NCI-H2227 (cell line): ENCODE measurements around the gene STX1A.

Experiments
- DNase-seq: peaks from one replicate; lab custom pipeline; 2025; ENCODE audit not compliant: unreplicated experiment; lab: John Stamatoyannopoulos, UW

The STX1A gene

DNA sequence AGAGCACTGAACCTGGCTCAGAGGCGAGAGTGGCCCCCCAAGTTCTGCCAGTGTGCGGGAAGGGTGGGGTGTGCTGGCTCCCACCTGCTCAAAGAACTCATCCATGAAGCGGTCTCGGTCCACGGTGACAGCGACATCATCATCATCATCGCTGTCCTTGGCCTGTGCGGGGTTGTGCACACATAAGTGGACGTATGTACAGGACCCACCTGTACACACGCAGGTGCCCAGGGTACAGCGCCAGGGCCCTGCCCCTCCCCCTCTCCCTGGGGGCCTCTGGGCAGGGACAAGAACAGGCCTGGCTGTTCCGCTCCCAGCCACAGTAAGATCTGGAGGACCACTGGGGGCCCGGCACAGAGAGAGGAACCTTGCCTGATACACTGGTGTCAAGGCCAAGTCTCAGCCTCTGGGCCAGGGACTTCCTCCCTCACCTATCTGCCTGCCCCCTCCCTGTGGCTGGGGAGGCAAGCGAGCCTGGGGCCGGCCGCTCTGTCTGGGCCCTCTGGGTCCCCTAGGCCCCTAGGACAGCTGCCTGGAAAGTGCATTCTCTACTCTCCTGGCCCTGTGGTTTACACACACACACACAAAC is 10.4 kb downstream of the STX1A start:
- DNase-seq, result no peak

DNA sequence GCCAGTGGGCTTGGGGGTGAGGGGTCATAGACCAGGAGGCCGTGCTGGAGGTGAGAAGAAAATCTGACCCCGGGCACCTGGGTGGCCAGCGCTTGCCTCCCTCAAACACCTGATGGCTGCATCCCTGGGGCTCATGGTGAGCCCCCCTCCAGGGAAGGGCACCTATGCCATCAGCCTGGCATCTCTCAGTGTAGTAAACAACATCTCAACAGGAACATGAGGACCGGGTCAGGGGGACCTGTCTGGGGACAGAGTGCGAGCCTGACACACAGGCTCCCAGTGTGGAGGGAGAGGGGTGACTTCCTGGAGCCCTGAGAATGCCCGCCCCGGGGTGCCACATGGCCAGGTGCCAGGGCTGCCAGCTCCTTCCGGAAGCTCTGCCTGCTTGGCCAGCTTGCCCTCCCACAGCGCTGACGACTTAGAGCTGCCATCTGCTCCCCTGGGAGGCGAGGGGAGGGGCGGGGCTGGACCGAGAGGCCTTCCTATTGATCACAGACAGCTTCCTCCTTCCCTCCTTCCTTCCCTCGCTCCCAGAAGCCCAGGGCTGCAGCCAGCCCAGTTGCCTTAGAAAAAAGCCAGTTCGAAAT is 12.3 kb downstream of the STX1A start:
- no peak for DNase-seq

DNA sequence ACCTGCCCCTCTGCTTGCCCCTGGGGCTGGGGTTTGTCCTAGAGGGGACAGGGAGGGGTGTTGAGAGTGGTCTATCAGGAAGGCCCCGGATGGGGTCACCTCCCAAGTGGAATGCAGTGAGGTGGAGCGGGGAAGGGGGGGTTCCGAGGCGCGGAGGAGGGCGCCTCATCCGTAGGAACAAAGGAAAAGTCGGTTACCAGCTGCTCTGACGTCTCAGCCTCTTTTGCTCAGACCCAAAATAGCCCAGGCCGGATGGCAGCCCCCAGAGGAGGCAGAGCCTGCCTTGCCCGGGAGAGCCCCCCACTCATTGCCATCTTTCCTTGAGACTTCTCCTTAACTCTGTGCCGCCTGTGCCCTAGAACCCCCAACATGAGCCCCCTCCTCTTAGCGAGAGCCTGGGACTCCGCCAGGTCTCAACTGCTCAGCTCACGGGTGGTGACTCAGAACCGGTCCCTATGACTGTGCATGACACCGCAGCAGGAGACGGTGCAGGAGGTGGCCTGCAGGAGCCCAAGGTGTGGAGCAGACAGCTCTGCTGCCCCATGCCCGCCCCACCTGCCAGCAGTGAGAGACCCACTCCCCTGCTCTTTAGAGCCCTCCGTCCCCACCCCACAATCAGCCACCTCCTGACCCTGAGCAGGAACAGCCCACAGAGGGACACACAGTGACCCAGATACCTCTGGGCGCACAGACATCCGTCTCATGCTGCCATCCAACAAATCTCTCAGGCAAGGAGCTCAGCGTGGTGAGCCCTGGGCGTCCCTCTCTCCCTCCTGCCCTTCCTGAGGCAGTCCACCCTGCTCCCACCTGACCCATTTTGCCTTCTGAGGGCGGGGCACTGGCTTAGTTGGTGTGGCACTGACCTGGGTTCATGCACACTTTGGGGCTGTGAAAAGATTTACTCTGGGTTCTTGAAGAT is 13.1 kb downstream of the STX1A start:
- no peak for DNase-seq

DNA sequence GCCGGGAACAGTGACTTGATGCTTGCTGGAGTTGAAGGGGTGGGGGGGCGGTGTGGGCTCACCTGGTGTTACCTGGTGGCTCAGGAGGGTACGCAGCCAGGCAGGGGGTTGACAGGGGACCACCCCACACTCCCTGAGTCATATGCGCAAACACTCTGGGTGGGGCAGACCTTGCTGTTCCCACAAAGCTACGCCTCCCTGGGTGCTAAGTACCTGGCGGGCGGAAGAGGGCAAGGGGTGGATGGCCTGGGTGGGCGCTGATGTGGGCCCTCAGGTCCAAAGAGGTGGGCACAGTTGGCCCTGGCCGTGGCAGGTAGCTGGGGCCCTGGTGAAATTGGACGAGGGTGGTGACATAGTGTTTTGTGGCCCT is 13.9 kb downstream of the STX1A start:
- DNase-seq, result no peak

DNA sequence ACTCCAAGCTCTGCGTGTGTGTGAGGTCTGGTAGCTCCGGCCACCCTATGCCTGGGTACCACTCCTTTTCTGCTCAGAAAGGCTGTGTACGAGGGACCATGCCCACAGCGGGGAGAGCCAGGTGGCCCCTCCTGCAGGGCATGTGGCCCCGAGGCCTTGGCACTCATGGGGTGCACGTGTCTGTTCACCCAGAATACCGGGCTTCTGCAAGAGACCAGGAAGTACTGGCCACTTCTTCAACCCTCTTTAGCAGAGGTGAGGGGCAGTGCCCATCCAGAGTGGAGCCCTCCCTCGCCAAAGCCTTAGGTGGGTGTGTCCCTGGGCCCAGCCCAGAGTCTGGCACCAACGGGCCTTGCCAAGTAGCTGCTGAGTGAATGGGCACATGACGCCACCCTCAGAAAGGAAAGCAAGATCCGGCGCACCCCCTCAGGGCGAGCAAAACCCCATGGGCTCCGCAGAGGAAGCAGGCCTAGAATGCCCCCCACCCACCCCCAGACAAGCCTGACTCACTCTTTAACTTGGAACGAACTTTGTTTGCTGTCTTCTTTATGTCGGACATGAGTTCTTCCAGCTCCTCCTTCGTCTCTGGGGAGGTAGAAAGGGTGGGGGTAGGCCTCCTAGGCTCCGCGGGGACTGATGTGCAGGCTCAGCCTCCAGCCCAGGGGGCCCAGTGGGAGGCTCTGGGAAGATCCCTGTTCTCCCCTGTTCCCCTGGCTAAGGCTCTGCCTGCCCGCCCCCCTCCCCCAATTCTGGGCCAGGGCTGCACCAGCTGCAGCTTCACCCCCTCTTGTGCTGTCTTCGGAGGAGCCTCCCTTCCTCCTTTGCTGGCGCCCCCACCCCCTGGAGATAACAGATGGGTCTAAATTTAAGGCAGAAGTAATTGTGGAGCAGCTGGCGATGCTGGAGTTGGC is 14.6 kb downstream of the STX1A start:
- peak; percentile 48 for DNase-seq

DNA sequence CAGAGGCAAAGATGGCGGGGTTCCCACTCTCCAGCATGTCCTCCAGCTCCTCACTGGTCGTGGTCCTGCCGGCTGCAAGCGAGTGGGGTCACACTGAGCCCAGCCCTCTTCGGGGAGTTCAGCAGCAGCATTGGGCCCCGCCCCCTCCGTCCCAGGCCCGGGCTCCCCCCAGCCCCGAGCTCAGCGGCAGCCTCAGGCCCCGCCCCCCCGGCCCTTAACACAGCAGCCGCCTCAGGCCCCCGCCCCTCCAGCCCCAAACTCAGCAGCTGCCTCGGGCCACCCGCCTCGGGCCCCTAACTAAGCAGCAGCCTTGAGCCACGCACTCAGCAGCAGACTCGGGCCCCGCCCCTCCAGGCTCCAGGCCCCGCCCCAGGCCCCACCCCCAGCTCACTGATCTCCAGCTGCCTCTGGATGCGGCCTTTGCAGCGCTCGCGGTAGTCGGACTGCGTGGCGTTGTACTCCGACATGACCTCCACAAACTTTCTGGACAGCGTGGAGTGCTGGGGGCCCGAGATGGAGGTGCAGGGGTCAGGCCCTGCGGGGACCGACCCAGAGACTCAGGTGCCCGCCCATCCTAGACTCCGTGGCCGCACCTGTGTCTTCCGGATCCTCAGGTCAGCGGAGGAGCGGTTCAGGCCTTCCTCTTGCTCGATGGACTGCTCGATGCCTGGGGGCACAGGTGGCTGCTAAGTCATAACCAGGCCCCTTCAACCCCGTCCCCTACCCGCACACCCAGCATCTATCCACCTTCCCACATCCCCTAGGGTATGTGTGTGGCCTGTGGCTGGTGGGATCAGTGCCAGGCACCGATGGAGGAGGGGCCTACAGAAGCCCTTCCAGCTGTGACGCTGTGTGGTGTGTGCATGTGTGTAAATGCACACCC is 15.5 kb downstream of the STX1A start:
- no peak for DNase-seq

DNA sequence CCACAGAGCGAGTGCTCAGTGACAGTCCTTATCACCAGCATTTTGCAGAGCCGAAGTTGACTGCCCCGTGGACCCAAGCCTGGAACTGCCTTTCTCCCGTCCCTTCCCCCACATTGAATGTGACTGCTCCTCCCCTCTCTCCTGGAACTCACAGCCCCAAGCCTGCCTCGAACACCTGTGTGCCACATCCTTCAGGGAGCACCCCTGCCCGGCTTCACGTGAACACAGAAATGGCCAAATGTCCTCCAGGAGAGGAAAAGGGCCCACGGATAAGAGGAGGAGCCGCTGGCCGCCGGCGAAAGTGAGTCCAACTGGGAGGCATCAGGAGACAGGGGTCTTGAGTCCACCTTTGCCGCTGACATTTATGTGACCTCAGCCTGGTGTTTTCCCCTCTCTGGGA is 16.2 kb downstream of the STX1A start:
- no peak for DNase-seq

DNA sequence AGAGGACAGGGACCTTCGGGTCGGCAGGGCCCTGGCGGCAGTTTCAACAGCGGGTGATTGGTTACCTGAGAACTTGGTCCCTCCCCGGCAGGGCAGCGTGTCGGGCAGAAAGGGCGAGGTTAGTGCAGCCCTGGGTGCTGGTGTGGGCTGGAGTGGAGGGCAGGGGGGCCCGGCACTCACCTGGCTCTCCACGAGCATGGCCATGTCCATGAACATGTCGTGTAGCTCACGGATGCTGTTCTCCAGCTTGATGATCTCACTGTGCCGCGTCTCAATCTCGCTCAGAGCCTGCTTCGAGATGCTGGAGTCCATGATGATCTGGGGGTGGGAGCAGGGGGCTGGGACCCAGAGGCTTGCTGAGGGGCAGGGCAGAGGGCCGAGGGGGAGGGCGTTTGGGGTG is 16.8 kb downstream of the STX1A start:
- DNase-seq, result no peak

DNA sequence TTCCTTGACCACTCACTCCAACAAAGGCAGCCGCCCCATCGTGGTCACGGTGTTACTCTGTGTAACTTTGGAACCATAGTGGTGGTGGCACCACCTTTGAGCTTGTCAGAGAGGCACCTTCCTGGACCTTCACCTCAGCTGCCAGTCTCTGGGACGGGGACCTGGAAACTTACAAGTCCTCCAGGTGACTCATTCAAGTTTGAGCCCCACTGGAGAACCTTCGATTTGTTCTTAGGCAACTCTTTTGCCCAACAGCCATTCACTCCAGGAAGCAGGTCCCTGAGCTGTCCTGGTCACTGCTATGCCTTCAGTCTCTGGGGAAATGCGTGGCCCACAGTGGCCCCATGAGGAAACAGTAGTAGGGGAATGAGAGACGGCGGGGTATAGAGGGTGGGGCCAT is 17.2 kb downstream of the STX1A start:
- no peak for DNase-seq

DNA sequence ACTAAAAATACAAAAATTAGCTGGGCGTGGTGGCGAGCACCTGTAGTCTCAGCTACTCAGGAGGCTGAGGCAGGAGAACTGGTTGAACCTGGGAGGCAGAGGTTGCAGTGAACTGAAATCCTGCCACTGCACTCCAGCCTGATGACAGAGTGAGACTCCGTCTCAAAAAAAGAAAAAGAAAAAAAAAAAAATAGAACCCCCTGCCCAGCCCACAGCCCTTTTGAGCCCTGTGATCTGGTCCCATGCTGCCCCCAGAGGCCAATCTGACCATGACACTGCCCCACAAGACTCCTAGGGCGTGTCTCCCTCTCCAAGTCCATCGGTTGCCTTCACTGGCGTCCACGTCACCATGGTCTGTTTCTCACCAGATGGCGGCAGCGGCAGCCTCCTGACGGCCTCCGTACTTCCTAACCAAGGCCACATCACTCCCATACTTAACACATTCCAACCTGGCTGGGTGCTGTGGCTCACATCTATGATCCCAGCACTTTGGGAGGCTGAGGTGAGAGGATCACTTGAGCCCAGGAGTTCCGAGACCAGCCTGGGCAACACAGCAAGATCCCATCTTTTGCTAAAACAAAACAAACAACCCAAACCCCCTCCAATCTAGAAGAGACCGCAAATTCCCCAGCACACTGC is 18.0 kb downstream of the STX1A start:
- peak; percentile 36 for DNase-seq

DNA sequence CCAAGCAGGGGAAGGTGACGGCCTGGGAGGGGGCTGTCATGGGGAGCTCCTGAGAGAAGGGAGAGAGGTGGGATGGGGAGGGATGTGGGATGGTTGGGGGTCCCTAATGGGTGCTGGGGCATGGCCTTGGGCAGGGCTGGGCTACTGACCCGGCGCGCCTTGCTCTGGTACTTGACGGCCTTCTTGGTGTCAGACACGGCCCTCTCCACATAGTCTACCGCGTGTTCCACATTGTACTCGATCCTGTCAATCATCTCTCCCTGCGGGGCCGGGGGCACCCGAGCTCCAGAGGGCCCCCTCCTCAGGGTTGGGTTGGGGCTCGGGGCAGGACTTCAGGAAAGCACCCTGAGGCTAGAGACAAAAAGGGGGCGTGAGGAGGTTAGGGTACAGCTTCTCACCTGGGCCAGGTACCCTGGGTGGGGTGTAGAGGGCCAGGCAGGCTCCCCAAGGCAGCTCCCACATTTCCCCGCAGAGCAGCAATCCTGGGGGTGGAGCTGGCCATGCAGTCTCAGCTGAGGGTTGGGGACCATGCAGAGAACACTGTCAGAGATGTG is 18.8 kb downstream of the STX1A start:
- DNase-seq, result no peak

DNA sequence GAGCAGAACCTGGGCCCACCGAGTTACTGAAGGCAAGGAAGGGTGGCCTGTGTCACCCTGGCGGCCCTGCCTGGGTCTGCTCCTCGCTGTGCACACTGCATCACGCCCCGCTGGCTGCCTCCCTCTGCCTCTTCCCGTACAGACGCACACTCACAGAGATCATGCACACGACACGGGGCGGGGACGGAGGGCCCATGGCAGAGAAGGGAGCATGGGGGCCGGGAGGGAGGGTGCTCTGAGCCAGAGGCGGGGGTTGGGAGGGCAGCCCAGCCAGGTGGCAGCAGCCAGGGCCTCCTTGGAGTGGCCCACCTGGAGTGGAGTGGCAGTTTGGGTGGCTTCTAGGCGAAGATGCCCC is 19.4 kb downstream of the STX1A start:
- no peak for DNase-seq

DNA sequence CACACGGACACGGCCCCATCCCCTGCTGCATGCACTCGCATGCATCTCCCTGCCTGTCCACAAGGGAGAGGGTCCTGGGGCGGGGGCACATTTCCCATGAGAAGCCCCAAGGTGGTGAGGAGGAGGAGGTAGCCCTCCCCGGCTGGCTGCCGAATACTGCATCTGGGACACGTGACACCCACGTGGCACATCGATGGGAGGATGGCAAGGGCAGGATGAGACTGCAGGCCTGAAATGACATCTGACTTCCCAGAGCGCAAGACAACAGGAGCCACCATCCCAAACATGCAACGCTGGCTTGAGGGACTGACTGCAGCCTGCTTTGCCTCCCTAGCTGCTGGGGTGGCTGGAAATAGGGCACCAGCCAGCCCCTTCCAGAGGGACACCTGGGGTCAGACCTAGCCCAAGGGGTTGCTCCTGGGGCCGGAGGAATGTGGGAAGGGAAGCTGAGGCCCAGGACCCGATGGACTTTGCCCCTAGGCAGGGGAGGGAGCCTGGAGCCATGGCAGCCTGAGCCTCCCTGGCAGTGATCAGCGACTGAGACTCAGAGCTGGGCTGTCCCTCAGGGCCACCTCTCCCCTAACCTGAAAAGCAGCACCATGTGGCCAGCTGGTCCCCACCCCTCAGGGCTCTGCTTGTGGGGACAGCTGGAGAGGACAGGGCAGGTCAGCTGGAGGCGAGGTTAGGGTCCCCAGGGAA is 19.9 kb downstream of the STX1A start:
- no peak for DNase-seq

DNA sequence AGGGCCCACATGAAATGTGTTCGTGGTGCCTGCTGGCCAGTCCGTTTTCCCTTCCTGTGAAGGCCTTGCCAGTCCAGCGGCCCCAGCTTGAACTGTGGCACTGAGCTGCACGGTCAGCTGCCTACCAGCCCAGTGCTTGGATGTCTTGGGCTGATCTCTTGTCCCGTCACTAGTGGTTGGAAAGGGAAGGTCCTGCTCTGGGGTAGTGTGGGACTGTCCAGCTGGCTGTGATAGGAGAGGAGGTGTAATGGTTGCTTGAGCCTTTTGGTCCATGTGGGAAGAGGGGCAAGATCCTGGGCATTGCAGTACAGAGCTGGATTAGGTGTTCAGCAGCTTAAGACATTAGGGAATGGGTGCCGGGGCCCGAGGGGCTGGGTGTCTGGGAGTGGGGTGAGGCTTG is 21.1 kb downstream of the STX1A start:
- no peak for DNase-seq

DNA sequence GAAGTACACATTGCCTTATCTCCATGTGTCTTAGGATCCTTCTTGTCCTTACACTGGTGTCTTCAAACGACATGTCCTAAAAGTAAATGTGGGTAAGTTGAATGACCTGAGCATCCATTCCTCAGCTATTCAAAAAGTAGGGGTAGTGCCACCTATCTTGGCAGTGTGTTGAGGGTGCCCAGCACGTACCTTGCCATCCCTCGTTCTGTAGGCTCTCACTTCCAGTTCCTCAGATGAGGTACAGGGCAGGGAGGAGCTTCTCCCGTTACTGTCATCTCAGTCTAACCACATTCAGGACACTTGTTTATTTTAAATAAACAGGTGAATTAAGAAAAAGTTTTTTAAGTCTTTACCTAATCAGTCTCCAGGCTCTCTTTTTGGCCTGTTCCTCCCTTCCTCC is 23.1 kb downstream of the STX1A start:
- DNase-seq, result no peak

DNA sequence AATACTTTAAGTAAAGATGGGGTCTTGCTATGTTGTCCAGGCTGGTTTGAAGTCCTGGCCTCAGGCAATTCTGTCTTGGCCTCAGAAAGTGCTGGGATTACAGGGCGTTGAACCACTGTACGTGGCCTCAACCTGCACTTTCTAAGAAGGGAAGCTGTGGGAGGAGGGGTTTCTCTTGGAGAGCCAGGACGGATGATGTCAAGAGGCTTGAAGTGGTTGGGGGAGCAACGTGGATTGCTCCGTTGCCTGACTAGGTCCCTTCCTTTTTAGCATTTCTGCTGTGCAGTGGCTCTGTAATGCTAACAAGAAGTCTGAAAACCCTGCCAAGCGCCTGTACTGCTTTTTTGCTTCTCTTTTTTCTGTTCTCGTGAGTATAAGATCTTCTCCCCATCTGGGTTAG is 28.8 kb downstream of the STX1A start:
- no peak for DNase-seq

DNA sequence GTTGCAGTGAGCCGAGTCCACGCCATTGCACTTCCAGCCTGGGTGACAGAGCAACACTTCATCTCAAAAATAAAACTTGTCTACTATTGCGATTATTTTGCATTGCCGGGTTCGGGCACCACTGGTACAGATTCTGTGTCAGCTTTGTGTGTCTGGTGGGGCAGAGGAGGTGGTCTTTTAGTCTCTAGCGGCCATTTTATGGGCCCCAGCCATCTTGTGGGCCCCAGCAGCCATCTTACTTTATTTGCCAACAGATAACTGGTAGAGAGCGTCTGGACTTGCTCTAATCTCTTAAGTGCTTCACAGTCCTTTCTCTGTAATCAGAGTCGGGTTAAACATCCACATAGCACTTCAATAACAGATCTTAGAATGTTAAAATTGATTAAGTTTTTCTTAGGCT is 31.2 kb downstream of the STX1A start:
- DNase-seq, result no peak

DNA sequence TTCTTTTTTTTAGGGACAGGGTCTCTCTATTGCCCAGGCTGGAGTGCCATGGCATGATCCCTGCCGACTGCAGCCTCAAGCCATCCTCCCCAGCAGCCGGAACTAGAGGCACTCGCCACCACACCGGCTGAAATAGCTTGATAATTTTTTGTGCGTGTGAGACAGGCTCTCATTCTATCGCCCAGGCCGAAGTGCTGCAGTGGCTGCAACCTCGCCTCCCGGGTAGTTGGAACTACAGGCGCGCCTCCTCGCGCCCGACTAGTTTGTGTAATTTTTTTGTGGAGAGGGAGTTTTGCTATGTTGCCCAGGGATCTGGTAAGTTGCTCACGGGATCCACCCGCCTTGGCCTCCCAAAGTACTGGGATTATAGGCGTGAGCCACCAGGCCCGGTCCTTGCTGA is 34.2 kb downstream of the STX1A start:
- DNase-seq, result no peak
